ENCODE measurements around the gene TMX1. TPM values are rescaled to one million over a fixed set of nuclear protein-coding genes. Genes with fewer than 3 reads are reported as not detected.

TMX1 gene
- total RNA-seq, 1 donor from 2014 or later: 24.6 TPM

DNA sequence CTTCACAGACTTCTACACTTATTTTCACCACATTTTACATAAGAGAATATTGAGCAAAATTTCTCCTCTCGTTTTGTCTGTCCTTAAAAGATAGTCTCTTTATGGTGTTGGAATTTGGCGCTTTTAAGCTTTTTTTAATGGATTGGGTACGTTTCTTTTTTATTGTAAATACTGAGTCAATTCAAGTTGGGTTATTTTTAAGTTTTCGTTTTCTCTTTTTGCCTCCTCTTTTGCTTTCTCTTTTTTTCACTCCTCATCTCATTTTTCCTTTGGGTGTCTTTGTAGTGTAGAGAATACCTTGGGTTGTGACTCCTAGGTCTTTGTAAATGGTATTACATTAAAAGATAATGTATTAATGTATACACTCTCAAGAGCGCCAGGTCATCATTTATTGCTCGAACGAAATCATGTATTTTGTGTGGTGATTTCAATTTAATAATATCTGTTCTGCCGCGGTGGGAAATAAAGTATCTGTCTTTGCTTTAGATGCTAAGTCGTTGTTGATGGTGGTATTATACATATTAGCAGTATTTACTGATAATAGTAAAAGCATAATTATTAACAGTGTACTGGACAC, 845 bp downstream of the TMX1 start:
- POLR2A ChIA-PET: interaction anchor here (0.7 to 1.9 kb wide), 3 partner anchors 38 to 670 kb away, joined by 4 to 13 read pairs (median 11); partner anchors contain the start of gene TRIM9
- H3K4me3 Mint-ChIP-seq: no peak overlapping the region
- no peak overlapping the region for H3K27ac Mint-ChIP-seq
- TF ChIP-seq, protein P1, sequence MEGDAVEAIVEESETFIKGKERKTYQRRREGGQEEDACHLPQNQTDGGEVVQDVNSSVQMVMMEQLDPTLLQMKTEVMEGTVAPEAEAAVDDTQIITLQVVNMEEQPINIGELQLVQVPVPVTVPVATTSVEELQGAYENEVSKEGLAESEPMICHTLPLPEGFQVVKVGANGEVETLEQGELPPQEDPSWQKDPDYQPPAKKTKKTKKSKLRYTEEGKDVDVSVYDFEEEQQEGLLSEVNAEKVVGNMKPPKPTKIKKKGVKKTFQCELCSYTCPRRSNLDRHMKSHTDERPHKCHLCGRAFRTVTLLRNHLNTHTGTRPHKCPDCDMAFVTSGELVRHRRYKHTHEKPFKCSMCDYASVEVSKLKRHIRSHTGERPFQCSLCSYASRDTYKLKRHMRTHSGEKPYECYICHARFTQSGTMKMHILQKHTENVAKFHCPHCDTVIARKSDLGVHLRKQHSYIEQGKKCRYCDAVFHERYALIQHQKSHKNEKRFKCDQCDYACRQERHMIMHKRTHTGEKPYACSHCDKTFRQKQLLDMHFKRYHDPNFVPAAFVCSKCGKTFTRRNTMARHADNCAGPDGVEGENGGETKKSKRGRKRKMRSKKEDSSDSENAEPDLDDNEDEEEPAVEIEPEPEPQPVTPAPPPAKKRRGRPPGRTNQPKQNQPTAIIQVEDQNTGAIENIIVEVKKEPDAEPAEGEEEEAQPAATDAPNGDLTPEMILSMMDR (IDR thresholded peaks at IDR 0.05): no peak
- peaks cover 16% of the 10 kb centered on the region for H3K4me1 Mint-ChIP-seq
- DNase-seq (no peak), ATAC-seq (ENCODE audit: low read depth) (no peak)
- CTCF ChIA-PET: no interaction called here
- H3K27me3 Mint-ChIP-seq: no peaks in the 10 kb centered on the region
- H3K36me3 Mint-ChIP-seq (ENCODE audit: low read depth): peaks cover 17% of the 10 kb centered on the region
- no peaks in the 10 kb centered on the region for H3K9me3 Mint-ChIP-seq
- intact Hi-C loops (cut with micrococcal nuclease): loop anchor here (1.0 to 10.0 kb wide), 10 partner anchors 7 to 1656 kb away; partner anchors contain the start of genes DMAC2L, FRMD6, GNPNAT1 and GPR137C

DNA sequence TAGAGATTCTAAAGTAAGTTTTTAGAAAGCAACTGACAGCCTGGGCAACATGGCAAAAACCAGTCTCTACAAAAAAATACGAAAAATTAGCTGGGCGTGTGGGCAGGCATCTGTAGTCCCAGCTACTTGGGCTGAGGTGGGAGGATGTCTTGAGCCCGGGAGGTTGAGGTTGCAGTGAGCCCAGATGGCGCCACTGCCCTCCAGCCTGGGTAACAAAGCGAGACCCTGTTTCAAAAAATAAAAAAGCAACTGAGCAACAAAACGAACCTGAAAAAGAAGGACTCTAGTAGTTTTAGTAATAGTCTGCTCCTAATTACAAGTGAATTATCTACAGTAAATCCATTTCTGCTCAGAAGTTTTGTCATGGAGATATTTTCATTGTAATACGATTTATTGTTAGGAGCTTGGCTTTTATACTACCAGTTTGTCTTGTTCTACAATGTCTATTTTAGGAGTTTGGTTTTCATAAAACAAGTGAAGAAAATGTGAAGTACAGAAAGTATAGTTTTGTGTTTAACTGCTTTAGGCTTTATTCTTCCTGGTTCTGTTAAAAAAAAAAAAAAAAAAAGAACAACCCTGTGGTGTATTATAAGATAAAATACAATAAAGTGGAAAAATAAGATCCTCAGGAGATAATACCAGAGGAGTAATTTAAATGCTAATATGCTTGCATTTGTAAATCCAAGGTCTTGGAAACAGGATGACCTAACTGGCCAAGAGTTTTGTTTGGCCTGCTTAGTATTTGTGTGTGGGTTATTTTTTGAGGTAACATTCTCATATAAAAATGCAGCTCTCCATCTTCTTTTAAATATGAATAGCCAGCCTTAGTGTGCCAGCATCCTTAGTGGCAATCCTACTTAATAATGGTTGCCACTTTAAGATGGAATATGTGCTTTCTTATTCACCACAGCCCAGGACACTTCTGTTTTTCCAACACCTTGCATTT, 2.8 kb downstream of the TMX1 start:
- no peaks in the 10 kb centered on the region for H3K9me3 Mint-ChIP-seq
- intact Hi-C loops (cut with micrococcal nuclease): loop anchor here (5.0 to 10.0 kb wide), 3 partner anchors 1309 to 1658 kb away; partner anchors contain the start of genes GNPNAT1, GPR137C, RPS29 and TXNDC16
- H3K36me3 Mint-ChIP-seq (ENCODE audit: low read depth): peaks cover 27% of the 10 kb centered on the region
- no peak for ATAC-seq (ENCODE audit: low read depth)
- TF ChIP-seq, protein P1 (IDR thresholded peaks at IDR 0.05): no peak
- peaks cover 27% of the 10 kb centered on the region for H3K4me1 Mint-ChIP-seq
- CTCF ChIA-PET: no interaction called here
- POLR2A ChIA-PET: interaction anchor here (0.6 to 0.9 kb wide), 3 partner anchors 21 to 387 kb away, joined by 3 to 4 read pairs (median 3); no protein-coding TSS in a partner anchor
- DNase-seq: no peak
- no peaks in the 10 kb centered on the region for H3K27me3 Mint-ChIP-seq
- H3K27ac Mint-ChIP-seq: peak overlapping the region; percentile 72
- H3K4me3 Mint-ChIP-seq: no peak overlapping the region

DNA sequence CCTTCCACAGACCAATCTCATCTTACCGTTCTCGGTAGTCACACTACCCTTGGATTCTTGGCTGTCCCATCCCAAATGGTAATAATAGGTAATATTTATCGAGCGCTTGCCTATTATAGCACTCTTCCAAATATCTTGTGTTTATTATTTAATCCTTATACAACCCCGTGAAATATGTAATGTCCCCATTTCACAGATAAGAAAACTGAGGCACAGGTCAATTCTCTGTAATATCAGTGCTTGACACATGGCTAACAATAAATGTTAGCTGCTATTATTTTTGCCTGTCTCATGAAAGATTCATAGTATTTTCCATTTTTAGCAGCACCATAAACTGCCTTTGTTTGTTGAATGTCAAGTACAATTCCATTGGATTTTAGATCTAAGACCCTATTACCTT, 4.5 kb downstream of the TMX1 start:
- peaks cover 40% of the 10 kb centered on the region for H3K36me3 Mint-ChIP-seq (ENCODE audit: low read depth)
- H3K27me3 Mint-ChIP-seq: no peaks in the 10 kb centered on the region
- peaks cover 35% of the 10 kb centered on the region for H3K4me1 Mint-ChIP-seq
- DNase-seq (no peak), ATAC-seq (ENCODE audit: low read depth) (no peak)
- POLR2A ChIA-PET: no interaction called here
- TF ChIP-seq, protein P1 (IDR thresholded peaks at IDR 0.05): no peak
- intact Hi-C loops (cut with micrococcal nuclease): loop anchor here (5.0 to 10.0 kb wide), 3 partner anchors 1308 to 1660 kb away; partner anchors contain the start of genes GNPNAT1, GPR137C, RPS29 and TXNDC16
- no peaks in the 10 kb centered on the region for H3K9me3 Mint-ChIP-seq
- no peak overlapping the region for H3K27ac Mint-ChIP-seq
- H3K4me3 Mint-ChIP-seq: no peak overlapping the region
- CTCF ChIA-PET: no interaction called here

DNA sequence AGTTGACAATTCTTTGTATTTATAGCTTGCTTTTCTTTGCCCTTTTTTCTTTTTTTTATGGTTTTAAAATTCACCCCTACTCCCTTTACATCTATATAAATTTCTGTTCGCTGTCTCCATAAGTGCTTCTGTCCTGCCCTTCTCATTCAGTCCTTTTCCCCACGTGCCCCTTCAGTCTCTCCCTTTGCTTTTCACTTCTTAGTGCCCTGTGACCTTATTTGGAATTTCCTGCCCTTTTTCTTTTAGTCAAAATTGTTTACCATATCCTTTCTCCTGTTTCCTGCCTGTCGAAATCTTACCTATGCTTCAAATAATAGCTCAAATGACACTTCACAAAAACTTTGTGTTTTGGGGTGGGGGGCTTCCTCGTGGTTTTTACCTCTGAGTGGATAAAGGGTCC, 6.0 kb downstream of the TMX1 start:
- DNase-seq: no peak
- no peaks in the 10 kb centered on the region for H3K9me3 Mint-ChIP-seq
- ATAC-seq (ENCODE audit: low read depth): no peak
- H3K27ac Mint-ChIP-seq: peak overlapping the region; percentile 24
- peaks cover 35% of the 10 kb centered on the region for H3K4me1 Mint-ChIP-seq
- H3K4me3 Mint-ChIP-seq: no peak overlapping the region
- POLR2A ChIA-PET: interaction anchor here (0.6 kb wide), 1 partner anchor 43 kb away, joined by 3 read pairs; no protein-coding TSS in a partner anchor
- no peaks in the 10 kb centered on the region for H3K27me3 Mint-ChIP-seq
- H3K36me3 Mint-ChIP-seq (ENCODE audit: low read depth): peaks cover 53% of the 10 kb centered on the region
- TF ChIP-seq, protein P1 (IDR thresholded peaks at IDR 0.05): no peak
- intact Hi-C loops (cut with micrococcal nuclease): loop anchor here (10.0 kb wide), 2 partner anchors 1549 to 1661 kb away; partner anchors contain the start of genes GNPNAT1 and RPS29
- CTCF ChIA-PET: no interaction called here

All from activated B cell treated with CpG ODN at 0.5 μM for 24 hours (primary cell).